Measurements from ENCODE around the gene CCDC194. TPM values are rescaled to one million over a fixed set of nuclear protein-coding genes. Genes with fewer than 3 reads are reported as not detected.

Gene CCDC194
- total RNA-seq, 1 donor from 2014 or later = not detected

DNA sequence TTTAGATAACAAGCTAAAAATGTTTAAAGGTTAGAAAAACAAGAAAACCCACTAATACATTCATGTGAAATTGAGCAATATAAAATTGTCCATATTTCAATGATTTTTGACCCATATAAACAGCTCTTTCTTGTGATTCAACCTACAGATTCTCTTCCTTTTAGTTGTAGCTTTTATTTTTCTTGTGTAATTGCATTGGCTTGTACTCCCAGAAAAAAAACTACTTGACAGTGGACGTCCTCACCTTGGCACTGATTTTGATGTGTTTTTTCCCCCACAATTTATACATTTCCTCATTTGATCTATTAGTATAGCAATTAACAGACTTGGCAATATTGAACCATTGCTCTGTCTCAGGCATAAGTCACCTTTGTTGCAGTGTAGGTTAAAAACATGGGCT is 4.7 kb downstream of the CCDC194 start:
- Mint-ChIP-seq H3K9me3 (ENCODE audit: unreplicated experiment) (peaks cover 5% of the 10 kb centered on the region), H3K27ac (ENCODE audit: unreplicated experiment) (no peak overlapping the region), H3K4me1 (ENCODE audit: low read depth, unreplicated experiment) (peaks cover 5% of the 10 kb centered on the region), H3K36me3 (ENCODE audit: unreplicated experiment) (no peaks in the 10 kb centered on the region), H3K27me3 (ENCODE audit: unreplicated experiment) (peaks cover 3% of the 10 kb centered on the region), H3K4me3 (ENCODE audit: unreplicated experiment) (no peak overlapping the region)
- no peak for DNase-seq
- TF ChIP-seq, protein P1, sequence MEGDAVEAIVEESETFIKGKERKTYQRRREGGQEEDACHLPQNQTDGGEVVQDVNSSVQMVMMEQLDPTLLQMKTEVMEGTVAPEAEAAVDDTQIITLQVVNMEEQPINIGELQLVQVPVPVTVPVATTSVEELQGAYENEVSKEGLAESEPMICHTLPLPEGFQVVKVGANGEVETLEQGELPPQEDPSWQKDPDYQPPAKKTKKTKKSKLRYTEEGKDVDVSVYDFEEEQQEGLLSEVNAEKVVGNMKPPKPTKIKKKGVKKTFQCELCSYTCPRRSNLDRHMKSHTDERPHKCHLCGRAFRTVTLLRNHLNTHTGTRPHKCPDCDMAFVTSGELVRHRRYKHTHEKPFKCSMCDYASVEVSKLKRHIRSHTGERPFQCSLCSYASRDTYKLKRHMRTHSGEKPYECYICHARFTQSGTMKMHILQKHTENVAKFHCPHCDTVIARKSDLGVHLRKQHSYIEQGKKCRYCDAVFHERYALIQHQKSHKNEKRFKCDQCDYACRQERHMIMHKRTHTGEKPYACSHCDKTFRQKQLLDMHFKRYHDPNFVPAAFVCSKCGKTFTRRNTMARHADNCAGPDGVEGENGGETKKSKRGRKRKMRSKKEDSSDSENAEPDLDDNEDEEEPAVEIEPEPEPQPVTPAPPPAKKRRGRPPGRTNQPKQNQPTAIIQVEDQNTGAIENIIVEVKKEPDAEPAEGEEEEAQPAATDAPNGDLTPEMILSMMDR (IDR thresholded peaks at IDR 0.05; ENCODE audit: partially characterized antibody, unreplicated experiment) = no peak

DNA sequence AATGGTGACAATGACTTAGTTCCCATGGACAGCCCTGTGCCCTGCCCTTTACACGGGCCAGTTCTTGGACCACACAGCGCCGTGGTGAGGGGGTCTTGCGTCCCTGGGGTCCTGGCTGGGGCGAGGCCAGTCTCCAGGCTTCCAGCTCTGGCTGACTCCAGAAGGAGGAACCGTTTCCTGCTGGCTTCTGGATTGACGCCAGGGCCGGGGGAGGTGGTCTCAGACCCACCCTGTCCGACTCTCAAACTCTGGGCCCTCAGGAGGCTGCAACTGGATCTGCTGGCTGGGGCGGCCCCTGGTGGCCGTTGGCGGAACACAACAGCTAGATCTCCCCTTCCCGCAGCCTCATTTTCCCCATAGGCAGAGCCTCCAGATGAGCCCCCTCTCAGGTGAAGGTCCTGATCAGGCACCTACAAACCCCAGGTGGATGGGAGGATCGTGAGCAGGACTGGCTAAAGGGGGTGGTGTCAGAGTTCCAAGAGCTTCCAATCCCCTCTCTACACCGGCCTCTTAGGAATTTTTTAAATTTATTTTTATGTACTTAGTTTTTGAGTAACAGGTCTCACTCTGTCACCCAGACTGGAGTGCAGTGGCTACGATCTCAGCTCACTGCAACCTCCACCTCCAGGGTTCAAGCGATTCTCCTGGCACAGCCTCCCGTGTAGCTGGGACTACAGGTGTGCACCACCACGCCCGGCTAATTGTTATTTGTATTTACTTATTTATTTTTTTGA is 8.0 kb downstream of the CCDC194 start:
- H3K27ac Mint-ChIP-seq (ENCODE audit: unreplicated experiment) = no peak overlapping the region
- TF ChIP-seq, protein P1 (IDR thresholded peaks at IDR 0.05; ENCODE audit: partially characterized antibody, unreplicated experiment) = peak; percentile 90
- H3K4me3 Mint-ChIP-seq (ENCODE audit: unreplicated experiment) = no peak overlapping the region
- no peaks in the 10 kb centered on the region for H3K9me3 Mint-ChIP-seq (ENCODE audit: unreplicated experiment)
- H3K27me3 Mint-ChIP-seq (ENCODE audit: unreplicated experiment) = peaks cover 5% of the 10 kb centered on the region
- H3K36me3 Mint-ChIP-seq (ENCODE audit: unreplicated experiment) = no peaks in the 10 kb centered on the region
- peak; percentile 73 for DNase-seq
- no peaks in the 10 kb centered on the region for H3K4me1 Mint-ChIP-seq (ENCODE audit: low read depth, unreplicated experiment)

DNA sequence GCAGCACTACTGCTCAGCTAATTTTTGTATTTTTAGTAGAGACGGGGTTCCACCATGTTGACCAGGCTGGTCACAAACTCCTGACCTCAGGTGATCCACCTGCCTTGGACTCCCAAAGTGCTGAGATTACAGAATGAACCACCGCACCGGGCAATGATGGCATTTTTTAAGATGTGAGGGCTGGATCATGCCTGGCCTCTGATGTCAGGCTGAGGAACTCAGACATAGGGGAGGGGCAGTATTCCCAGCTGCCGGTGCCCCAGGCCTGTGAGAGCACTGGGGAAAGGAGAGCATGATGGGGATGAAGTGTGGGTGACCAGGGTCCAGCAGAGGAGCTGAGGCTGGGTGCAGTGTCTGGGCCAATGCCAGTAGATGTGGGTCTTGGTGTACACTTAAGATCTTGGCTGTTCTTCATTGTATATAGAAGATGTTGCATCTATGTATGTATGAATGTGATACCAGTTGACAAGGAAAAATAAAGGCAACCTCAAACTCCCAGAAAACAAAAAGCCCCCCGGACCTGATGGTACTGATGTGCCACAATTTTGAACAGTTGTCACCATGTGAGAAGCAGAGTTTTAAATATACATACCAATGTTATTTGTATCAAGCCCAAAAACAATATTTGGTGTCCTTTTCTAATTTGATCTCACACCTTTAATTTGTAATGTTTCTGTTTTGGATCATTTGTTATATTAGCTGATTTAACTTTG is 13.4 kb downstream of the CCDC194 start:
- Mint-ChIP-seq H3K9me3 (ENCODE audit: unreplicated experiment) (no peaks in the 10 kb centered on the region), H3K27me3 (ENCODE audit: unreplicated experiment) (peaks cover 6% of the 10 kb centered on the region), H3K27ac (ENCODE audit: unreplicated experiment) (no peak overlapping the region), H3K4me3 (ENCODE audit: unreplicated experiment) (no peak overlapping the region), H3K4me1 (ENCODE audit: low read depth, unreplicated experiment) (no peaks in the 10 kb centered on the region), H3K36me3 (ENCODE audit: unreplicated experiment) (no peaks in the 10 kb centered on the region)
- TF ChIP-seq, protein P1 (IDR thresholded peaks at IDR 0.05; ENCODE audit: partially characterized antibody, unreplicated experiment) = no peak
- no peak for DNase-seq

DNA sequence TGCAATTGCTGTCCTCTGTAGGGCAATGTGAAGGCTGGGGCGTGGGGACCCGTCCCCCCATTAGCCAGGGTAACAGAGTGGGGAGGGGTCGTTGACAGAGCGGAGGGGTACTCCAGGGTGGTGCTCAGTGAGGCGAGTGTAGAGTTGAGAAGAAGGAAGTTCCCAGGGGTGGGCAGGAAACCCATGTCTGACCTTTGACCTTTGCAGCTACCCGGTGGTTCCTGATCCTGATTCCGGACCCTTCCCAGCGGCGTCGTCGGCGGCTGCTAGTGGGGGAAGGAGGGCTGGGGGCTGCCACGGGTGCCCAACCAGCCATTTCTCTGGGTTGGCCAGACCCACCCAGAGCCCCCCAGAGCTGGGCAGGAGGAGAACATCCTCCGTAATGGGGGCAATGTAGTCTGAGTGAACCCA is 14.8 kb downstream of the CCDC194 start:
- Mint-ChIP-seq H3K27me3 (ENCODE audit: unreplicated experiment) (peaks cover 6% of the 10 kb centered on the region), H3K9me3 (ENCODE audit: unreplicated experiment) (no peaks in the 10 kb centered on the region), H3K4me1 (ENCODE audit: low read depth, unreplicated experiment) (no peaks in the 10 kb centered on the region), H3K4me3 (ENCODE audit: unreplicated experiment) (no peak overlapping the region), H3K27ac (ENCODE audit: unreplicated experiment) (no peak overlapping the region), H3K36me3 (ENCODE audit: unreplicated experiment) (no peaks in the 10 kb centered on the region)
- no peak for DNase-seq
- TF ChIP-seq, protein P1 (IDR thresholded peaks at IDR 0.05; ENCODE audit: partially characterized antibody, unreplicated experiment) = no peak

DNA sequence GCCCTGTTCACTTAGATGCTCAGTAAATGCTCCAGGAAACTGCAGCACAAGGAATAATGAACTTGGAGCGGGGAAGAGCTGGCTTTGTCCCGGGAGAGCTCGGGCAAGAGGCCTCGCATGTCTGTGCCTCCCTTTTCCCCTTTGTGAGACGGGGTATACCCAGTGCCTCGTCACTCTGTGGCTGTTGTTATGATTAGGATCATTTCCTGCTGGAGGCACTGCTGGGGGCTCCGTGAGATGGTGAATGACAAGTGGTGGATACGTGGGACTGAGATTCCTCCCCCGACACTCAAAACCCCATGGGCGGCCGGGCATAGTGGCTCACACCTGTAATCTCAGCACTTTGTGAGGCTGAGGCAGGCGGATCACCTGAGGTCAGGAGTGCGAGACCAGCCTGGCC is 15.7 kb downstream of the CCDC194 start:
- Mint-ChIP-seq H3K9me3 (ENCODE audit: unreplicated experiment) (no peaks in the 10 kb centered on the region), H3K27ac (ENCODE audit: unreplicated experiment) (no peak overlapping the region), H3K36me3 (ENCODE audit: unreplicated experiment) (no peaks in the 10 kb centered on the region), H3K4me1 (ENCODE audit: low read depth, unreplicated experiment) (no peaks in the 10 kb centered on the region), H3K4me3 (ENCODE audit: unreplicated experiment) (no peak overlapping the region), H3K27me3 (ENCODE audit: unreplicated experiment) (peaks cover 4% of the 10 kb centered on the region)
- TF ChIP-seq, protein P1 (IDR thresholded peaks at IDR 0.05; ENCODE audit: partially characterized antibody, unreplicated experiment) = no peak
- no peak for DNase-seq

Measured in glutamatergic neuron (in vitro differentiated cells).